Spleen (tissue), 7 donors: ENCODE measurements around the gene CACNA1D.

Source experiments
- POLR2A ChIP-seq, 3 donors: fragments of 450-650 bp; IDR thresholded peaks; one replicate each; pipeline ENCODE4 v1.5.1; 2017; ENCODE audit warnings: antibody characterized with exemption in 3 of 3, mild to moderate bottlenecking in 1 of 3
- TF ChIP-seq, protein P1 (sequence below), 11 experiments: fragments of 200-600 bp in 7 of 11; fragments of 450-650 bp in 4 of 11; sonication (generic) in 4 of 11; IDR thresholded peaks in 8 of 11; conservative IDR thresholded peaks in 3 of 11; 1 replicate in 7 of 11; 2 replicates in 4 of 11; pipeline versions ENCODE4 v1.4.0 to v1.8.0; 2016 to 2021; ENCODE audit warnings: antibody characterized with exemption in 11 of 11, inconsistent platforms in 4 of 11, mild to moderate bottlenecking in 1 of 11
- donor health status: DM: no; HTN: no; CAD: no; lungs with moderate emphysema.
- donor health status: DM: no; HTN: no; CAD: no.
- donor health status: DM: no; HTN: no; CAD: no.

DNA sequence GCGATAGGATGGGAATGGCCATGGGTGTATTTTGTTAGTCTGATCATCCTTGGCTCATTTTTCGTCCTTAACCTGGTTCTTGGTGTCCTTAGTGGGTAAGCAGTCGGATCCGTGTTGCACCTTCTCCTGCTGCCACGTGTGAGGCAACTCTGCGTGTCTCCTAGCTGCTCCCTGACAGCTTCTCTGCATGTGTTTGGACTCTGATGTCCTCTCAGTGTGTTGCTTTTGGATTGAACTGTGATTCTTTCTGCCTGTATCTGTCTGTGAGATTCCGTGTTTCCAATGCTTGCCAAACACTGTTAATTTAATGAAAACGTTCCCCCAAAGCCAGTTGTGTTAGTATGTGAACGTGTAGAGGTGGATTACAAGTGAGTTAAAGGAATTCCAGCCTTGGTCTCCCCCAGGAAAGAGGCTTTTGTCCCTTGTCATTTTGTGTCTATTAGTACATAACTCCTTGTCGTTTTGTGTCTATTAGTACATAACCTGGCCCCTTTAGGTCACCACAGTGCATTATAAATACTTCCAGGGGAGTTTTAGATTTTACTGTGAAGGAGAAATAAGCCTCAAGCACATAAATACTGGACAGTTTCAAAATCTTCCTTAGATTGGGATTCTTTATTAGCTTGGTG, 179.4 kb downstream of the CACNA1D start:
- no peak for TF ChIP-seq POLR2A (IDR thresholded peaks at IDR 0.05)
- TF ChIP-seq, protein P1, sequence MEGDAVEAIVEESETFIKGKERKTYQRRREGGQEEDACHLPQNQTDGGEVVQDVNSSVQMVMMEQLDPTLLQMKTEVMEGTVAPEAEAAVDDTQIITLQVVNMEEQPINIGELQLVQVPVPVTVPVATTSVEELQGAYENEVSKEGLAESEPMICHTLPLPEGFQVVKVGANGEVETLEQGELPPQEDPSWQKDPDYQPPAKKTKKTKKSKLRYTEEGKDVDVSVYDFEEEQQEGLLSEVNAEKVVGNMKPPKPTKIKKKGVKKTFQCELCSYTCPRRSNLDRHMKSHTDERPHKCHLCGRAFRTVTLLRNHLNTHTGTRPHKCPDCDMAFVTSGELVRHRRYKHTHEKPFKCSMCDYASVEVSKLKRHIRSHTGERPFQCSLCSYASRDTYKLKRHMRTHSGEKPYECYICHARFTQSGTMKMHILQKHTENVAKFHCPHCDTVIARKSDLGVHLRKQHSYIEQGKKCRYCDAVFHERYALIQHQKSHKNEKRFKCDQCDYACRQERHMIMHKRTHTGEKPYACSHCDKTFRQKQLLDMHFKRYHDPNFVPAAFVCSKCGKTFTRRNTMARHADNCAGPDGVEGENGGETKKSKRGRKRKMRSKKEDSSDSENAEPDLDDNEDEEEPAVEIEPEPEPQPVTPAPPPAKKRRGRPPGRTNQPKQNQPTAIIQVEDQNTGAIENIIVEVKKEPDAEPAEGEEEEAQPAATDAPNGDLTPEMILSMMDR (IDR thresholded peaks at IDR 0.05 in 8 of 11, conservative IDR thresholded peaks at IDR 0.05 in 3 of 11): no peak
